GM23338 (cell line): ENCODE results near the gene DIAPH1. TPM values are rescaled to one million over a fixed set of nuclear protein-coding genes. Genes with fewer than 3 reads are reported as not detected.

Experiments
- ATAC-seq: fragments of 200-7000 bp; cut with Tn5 transposase; 3 replicates; pipeline ENCODE4 v1.9.1; 2020
- DNase-seq: peaks from one replicate; pipeline ENCODE4 v3.0.0-alpha.2; 2015; ENCODE audit warnings: low spot score
- H2AFZ ChIP-seq: fragments of 200-600 bp; sonication (generic); 2 replicates; pipeline ENCODE4 v1.8.0; 2016; ENCODE audit warnings: antibody characterized with exemption, mild to moderate bottlenecking, moderate library complexity
- H3F3A ChIP-seq: fragments of 200-600 bp; sonication (generic); replicated peaks from 2 replicates; pipeline ENCODE4 v1.8.0; 2017; ENCODE audit warnings: antibody characterized with exemption, mixed run types, low read depth
- H3K27ac ChIP-seq: fragments of 200-600 bp; sonication (generic); 2 replicates; pipeline ENCODE4 v1.6.1; 2016; ENCODE audit warnings: low read depth
- H3K27me3 ChIP-seq: fragments of 200-600 bp; sonication (generic); 2 replicates; pipeline ENCODE4 v1.8.0; 2016; ENCODE audit warnings: mild to moderate bottlenecking, mixed run types, moderate library complexity; ENCODE audit not compliant: insufficient read depth
- H3K36me3 ChIP-seq: fragments of 200-600 bp; sonication (generic); 2 replicates; pipeline ENCODE4 v1.8.0; 2016; ENCODE audit warnings: mild to moderate bottlenecking; ENCODE audit not compliant: insufficient read depth
- H3K4me1 ChIP-seq: fragments of 200-600 bp; sonication (generic); 2 replicates; pipeline ENCODE4 v1.8.0; 2016; ENCODE audit warnings: mild to moderate bottlenecking, moderate library complexity; ENCODE audit not compliant: insufficient read depth
- H3K4me2 ChIP-seq: fragments of 200-600 bp; sonication (generic); 2 replicates; pipeline ENCODE4 v1.7.1; 2017; ENCODE audit warnings: mixed run types
- H3K4me3 ChIP-seq: fragments of 200-600 bp; sonication (generic); 2 replicates; pipeline ENCODE4 v1.6.1; 2016; ENCODE audit warnings: mixed run types
- H3K79me2 ChIP-seq: fragments of 200-600 bp; sonication (generic); replicated peaks from 2 replicates; pipeline ENCODE4 v1.8.0; 2017; ENCODE audit warnings: mild to moderate bottlenecking; ENCODE audit not compliant: insufficient read depth
- H3K9me2 ChIP-seq: fragments of 200-600 bp; sonication (generic); 2 replicates; pipeline ENCODE4 v1.8.0; 2017; ENCODE audit not compliant: insufficient read depth
- H4K20me1 ChIP-seq: fragments of 200-600 bp; sonication (generic); replicated peaks from 2 replicates; pipeline ENCODE4 v1.8.0; 2017; ENCODE audit warnings: mild to moderate bottlenecking; ENCODE audit not compliant: insufficient read depth
- H3K27ac Mint-ChIP-seq: 2 replicates; pipeline ENCODE4 v1.8.0; 2020; ENCODE audit warnings: inconsistent platforms, mild to moderate bottlenecking, moderate library complexity, mixed read lengths
- H3K27me3 Mint-ChIP-seq: 3 replicates; pipeline ENCODE4 v1.8.0; 2022; ENCODE audit warnings: low read depth, mild to moderate bottlenecking, moderate library complexity, mixed read lengths, inconsistent platforms; ENCODE audit not compliant: insufficient read depth, poor library complexity
- H3K36me3 Mint-ChIP-seq: 3 replicates; pipeline ENCODE4 v1.8.0; 2021; ENCODE audit warnings: low read depth, mild to moderate bottlenecking, inconsistent platforms, moderate library complexity, mixed read lengths
- H3K4me1 Mint-ChIP-seq: 3 replicates; pipeline ENCODE4 v1.8.0; 2020; ENCODE audit warnings: mild to moderate bottlenecking, inconsistent platforms, mixed read lengths
- H3K4me3 Mint-ChIP-seq: 3 replicates; pipeline ENCODE4 v1.8.0; 2021; ENCODE audit warnings: moderate library complexity, mild to moderate bottlenecking, inconsistent platforms, mixed read lengths
- H3K9me3 Mint-ChIP-seq: 3 replicates; pipeline ENCODE4 v1.8.0; 2020; ENCODE audit warnings: moderate library complexity, mild to moderate bottlenecking, inconsistent platforms, mixed read lengths
- CREB1 ChIP-seq: fragments of 250-450 bp; sonication (Bioruptor Pico); IDR thresholded peaks from 2 replicates; pipeline ENCODE4 v1.5.0; 2020; ENCODE audit warnings: low read depth, mild to moderate bottlenecking, moderate library complexity
- CTCF ChIP-seq, 2 experiments: fragments of 200-600 bp in 1 of 2; sonication (generic) in 1 of 2; conservative IDR thresholded peaks; 2 replicates each; pipeline versions ENCODE4 v1.5.1 to v1.6.1; 2016 to 2017; ENCODE audit warnings: antibody characterized with exemption in 2 of 2, low read depth in 2 of 2, mild to moderate bottlenecking in 2 of 2, moderate library complexity in 1 of 2
- ETS1 ChIP-seq: IDR thresholded peaks from 2 replicates; pipeline ENCODE4 v1.6.1; 2016; ENCODE audit warnings: antibody characterized with exemption
- EZH2 ChIP-seq: fragments of 200-600 bp; sonication (generic); IDR thresholded peaks from one replicate; pipeline ENCODE4 v1.8.0; 2017; ENCODE audit warnings: antibody characterized with exemption, mild to moderate bottlenecking, low read depth; ENCODE audit not compliant: unreplicated experiment
- EZH2phosphoT487 ChIP-seq: fragments of 200-600 bp; sonication (generic); IDR thresholded peaks from one replicate; pipeline ENCODE4 v1.8.1; 2018; ENCODE audit warnings: antibody characterized with exemption; ENCODE audit not compliant: unreplicated experiment
- POLR2AphosphoS5 ChIP-seq: IDR thresholded peaks from 2 replicates; pipeline ENCODE4 v1.6.1; 2016; ENCODE audit warnings: antibody characterized with exemption, low read depth
- REST ChIP-seq: IDR thresholded peaks from one replicate; pipeline ENCODE4 v1.6.1; 2018; ENCODE audit warnings: antibody characterized with exemption; ENCODE audit not compliant: unreplicated experiment
- STAT1 ChIP-seq: IDR thresholded peaks from one replicate; pipeline ENCODE4 v1.6.1; 2016; ENCODE audit warnings: antibody characterized with exemption; ENCODE audit not compliant: unreplicated experiment
- ZNF331 ChIP-seq: fragments of 250-450 bp; sonication (Bioruptor Pico); IDR thresholded peaks from 2 replicates; pipeline ENCODE4 v1.5.0; 2020; ENCODE audit warnings: low read depth, mild to moderate bottlenecking, moderate library complexity
- polyA plus RNA-seq: library from polyadenylated mRNA; unstranded; fragments of >200 nt; fragmentation: Nextera tagmentation; extraction: Ambion mirVana; gene quantifications from 2 replicates; pipeline ENCODE4 v1.2.1, GENCODE V29; 2016
- total RNA-seq: library from RNA; depleted of rRNA; stranded (reverse); fragments of >200 nt; shearing (Covaris generic); gene quantifications from 2 replicates; pipeline ENCODE4 v1.2.3, GENCODE V29; 2014

DIAPH1 gene
- total and polyA plus RNA-seq, 2 experiments from 2014 or later = 42.9 to 104 TPM

- TF ChIP-seq ETS1 (no peak), CREB1 (CRISPR knock-in tag) (no peak), ZNF331 (CRISPR knock-in tag) (no peak), EZH2 (no peak), REST (no peak), STAT1 (no peak), EZH2phosphoT487 (no peak), CTCF (conservative IDR thresholded peaks at IDR 0.05; ENCODE audit: low read depth in 2 of 2) (no peak)
Measured at GRCh38 chr5:141609044-141609443, 9.8 kb downstream of the DIAPH1 start (continued).

- Mint-ChIP-seq H3K27ac (no peak overlapping the region), H3K27me3 (no peaks in the 10 kb centered on the region), H3K4me3 (no peak overlapping the region), H3K36me3 (peaks cover 4% of the 10 kb centered on the region; the same call in 1 of the 3 replicates), H3K4me1 (peaks cover 16% of the 10 kb centered on the region), H3K9me3 (no peaks in the 10 kb centered on the region)
- no peak overlapping the region for H2AFZ ChIP-seq
- TF ChIP-seq POLR2AphosphoS5 (no peak), REST (no peak), STAT1 (no peak)
- no peaks in the 10 kb centered on the region for H3K27me3 ChIP-seq
- peaks cover 22% of the 10 kb centered on the region for H4K20me1 ChIP-seq
- H3K4me1 ChIP-seq = peaks cover 6% of the 10 kb centered on the region
- no peak overlapping the region for H3K4me2 ChIP-seq
- H3K79me2 ChIP-seq = peaks cover 100% of the 10 kb centered on the region
- DNase-seq (no peak), ATAC-seq (no peak)
- H3K9me2 ChIP-seq = no peaks in the 10 kb centered on the region
- no peaks in the 10 kb centered on the region for H3K36me3 ChIP-seq
- H3F3A ChIP-seq = no peaks in the 10 kb centered on the region
- no peak overlapping the region for H3K27ac ChIP-seq
- no peak overlapping the region for H3K4me3 ChIP-seq
Measured at GRCh38 chr5:141608557-141608956, 10.2 kb downstream of the DIAPH1 start.
